Raji (cell line): ENCODE measurements around the gene RUVBL1.

Source experiments
- POLR2A ChIP-seq: IDR thresholded peaks from 2 replicates; pipeline ENCODE4 v1.6.1; 2011; ENCODE audit warnings: low read depth, low read length, control low read depth; ENCODE audit not compliant: insufficient read depth

RUVBL1 gene

GRCh38 chr3:128050597-128050996 is 73.0 kb downstream of the RUVBL1 start:
- TF ChIP-seq POLR2A = no peak

- no peak for TF ChIP-seq POLR2A
These were observed 82.3 kb downstream of the RUVBL1 start for GRCh38 chr3:128041344-128041743.

DNA sequence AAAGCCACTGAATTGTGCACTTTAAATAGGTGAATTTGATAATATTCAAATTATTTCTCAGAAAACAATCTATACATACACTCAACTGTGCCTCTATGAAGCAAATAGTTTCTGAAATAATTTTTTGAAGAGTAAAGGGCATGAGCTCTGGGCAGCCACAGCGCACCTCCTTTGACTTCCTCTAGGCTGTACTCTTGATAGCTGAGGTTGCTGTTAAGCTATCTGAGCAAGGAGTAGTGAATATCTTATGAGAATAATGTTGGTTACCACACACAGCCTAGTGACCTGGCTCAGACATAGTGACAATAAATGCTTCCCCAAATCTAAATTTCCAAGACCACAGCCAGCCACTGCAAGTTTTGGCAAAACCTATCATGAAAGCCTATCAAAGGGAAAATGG is 83.0 kb downstream of the RUVBL1 start:
- TF ChIP-seq POLR2A = no peak

DNA sequence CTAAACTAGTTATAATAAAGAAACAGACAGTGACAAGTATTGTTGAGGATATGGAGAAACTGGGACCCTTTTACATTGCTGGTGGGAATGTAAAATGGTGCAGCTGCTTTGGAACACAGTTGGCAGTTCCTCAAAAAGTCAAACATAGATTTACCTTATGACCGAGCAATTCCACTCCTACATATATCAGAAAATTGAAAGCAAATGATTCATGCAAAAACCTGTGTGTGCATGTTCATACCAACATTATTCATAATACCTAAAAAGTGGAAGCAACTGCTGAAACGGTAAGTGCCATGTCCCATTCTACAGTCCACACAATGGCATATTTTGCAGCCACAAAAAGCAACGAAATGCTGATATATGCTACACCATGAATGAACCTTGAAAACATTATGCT is 83.6 kb downstream of the RUVBL1 start:
- TF ChIP-seq POLR2A = no peak

DNA sequence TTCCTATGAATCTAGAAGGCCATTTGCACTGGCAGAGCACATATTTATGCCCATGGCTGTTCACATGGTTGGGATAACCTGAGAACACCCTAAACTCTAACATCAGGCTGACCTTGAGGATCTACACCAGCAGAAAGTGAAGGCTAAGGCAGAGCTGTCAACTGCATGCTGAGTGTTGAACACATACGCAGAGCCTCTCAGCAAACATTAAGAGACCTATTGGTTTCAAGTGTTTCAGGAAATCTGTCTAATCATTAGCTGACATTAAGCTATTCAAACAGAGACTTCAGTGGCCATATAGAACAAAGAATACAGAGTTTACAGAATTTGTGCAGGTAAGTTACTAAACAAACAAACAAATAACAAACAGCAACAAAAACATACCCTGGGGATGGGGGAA is 87.5 kb downstream of the RUVBL1 start:
- TF ChIP-seq POLR2A = no peak

GRCh38 chr3:128033102-128033501 is 90.5 kb downstream of the RUVBL1 start:
- TF ChIP-seq POLR2A = no peak
